Urinary bladder (tissue), 4 donors: ENCODE data around the gene METTL5. TPM values are rescaled to one million over a fixed set of nuclear protein-coding genes. Genes with fewer than 3 reads are reported as not detected.
"Not testable (repeated sequence)": the region's sequence is repeated elsewhere in the genome, so short reads cannot be mapped to it uniquely, and the experiment has no call there.

ENCODE experiments used
- DNase-seq: peaks from one replicate; pipeline ENCODE4 v3.0.0-alpha.2; 2015; ENCODE audit errors: extremely low spot score
- H3K27ac ChIP-seq: one replicate; pipeline ENCODE4 v1.5.1; 2013; ENCODE audit warnings: low read depth, mild to moderate bottlenecking, moderate library complexity
- H3K36me3 ChIP-seq: one replicate; pipeline ENCODE4 v1.6.1; 2013; ENCODE audit warnings: mild to moderate bottlenecking, moderate library complexity; ENCODE audit not compliant: insufficient read depth
- H3K4me1 ChIP-seq: one replicate; pipeline ENCODE4 v1.6.1; 2013; ENCODE audit warnings: mild to moderate bottlenecking, moderate library complexity; ENCODE audit not compliant: insufficient read depth
- H3K4me3 ChIP-seq: one replicate; pipeline ENCODE4 v1.5.1; 2013; ENCODE audit warnings: low read depth, low read length
- WGBS: extraction: QIAGEN DNeasy Blood & Tissue Kit; methylation state at CpG from one replicate; pipeline ENCODE4 v1.1.7; 2013; 5-methylcytosine and 5-hydroxymethylcytosine counted together
- polyA plus RNA-seq: library from polyadenylated mRNA; stranded (reverse); fragments of 200-250 nt; gene quantifications from one replicate; pipeline ENCODE4 v1.2.3, GENCODE V29; 2013
- total RNA-seq: library from RNA; depleted of rRNA; stranded (reverse); fragments of >200 nt; gene quantifications from one replicate; pipeline ENCODE4 v1.2.3, GENCODE V29; 2014
- donor health status: healthy with polysubstance abuse.
- donor health status: healthy.

Gene METTL5
- total and polyA plus RNA-seq, 2 donors, result 47.6 to 61.1 TPM

DNA sequence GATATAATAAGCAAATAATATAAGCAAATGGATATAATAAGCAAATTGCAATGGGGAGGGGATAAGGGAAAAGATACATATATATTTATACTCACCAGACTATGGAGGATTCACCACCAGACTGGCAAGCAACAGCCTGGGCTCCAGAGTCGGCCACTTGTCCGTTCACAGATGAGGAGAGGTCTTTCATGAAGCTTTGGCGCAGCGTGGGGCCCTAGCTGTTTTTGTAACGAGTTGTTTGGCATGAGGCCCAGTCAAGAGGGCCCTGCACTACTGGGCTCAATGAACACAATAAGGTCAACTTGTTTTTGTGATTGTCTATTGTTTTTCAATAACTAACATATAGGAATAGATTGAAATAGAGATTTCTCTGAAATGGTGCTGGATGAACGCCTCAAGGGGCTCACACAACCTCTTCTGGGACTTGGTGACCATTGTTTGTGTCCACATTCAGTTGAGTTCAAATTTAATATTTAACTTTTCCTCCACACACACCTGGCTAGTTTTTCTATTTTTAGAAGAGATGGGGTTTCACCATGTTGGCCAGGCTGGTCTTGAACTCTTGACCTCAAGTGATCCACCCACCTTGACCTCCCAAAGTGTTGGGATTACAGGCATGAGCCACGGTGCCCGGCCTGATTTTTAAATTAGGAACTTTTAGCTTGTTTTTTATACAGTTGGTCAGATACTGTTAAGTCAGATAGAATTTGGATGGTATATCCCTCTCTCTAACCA lies 24.4 kb upstream of the METTL5 start:
- H3K4me3 ChIP-seq, H3K4me1 ChIP-seq, H3K27ac ChIP-seq, H3K36me3 ChIP-seq, DNase-seq: not testable (repeated sequence)
- WGBS, result 73% methylated on average over 8 of the region's 8 CpGs

DNA sequence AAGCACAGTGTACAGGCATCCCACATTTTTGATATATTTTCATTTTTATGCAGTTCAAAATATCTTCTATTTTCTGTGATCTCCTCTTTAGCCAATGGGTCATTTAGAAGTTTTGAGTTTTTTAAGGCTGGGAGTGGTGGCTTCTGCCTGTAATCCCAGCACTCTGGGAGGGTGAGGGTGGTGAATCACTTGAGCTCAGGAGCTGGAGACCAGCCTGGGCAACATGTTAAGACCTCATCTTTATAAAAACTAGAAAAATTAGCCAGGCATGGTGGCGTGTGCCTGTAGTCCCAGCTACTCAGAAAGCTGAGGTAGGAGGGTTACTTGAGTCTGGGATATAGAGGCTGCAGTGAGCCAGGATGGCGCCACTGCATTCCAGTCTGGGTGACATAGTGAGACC lies 20.3 kb upstream of the METTL5 start:
- Histone ChIP-seq H3K27ac (no peak overlapping the region), H3K36me3 (no peaks in the 10 kb centered on the region), H3K4me1 (no peaks in the 10 kb centered on the region), H3K4me3 (no peak overlapping the region)
- 97% methylated on average over 2 of the region's 2 CpGs for WGBS
- DNase-seq, result no peak

GRCh38 chr2:169841625-169842024 lies 16.9 kb upstream of the METTL5 start:
- not testable (repeated sequence) for DNase-seq, H3K4me3 ChIP-seq, H3K36me3 ChIP-seq, H3K27ac ChIP-seq, H3K4me1 ChIP-seq
- WGBS, result 95% methylated on average over 20 of the region's 24 CpGs

DNA sequence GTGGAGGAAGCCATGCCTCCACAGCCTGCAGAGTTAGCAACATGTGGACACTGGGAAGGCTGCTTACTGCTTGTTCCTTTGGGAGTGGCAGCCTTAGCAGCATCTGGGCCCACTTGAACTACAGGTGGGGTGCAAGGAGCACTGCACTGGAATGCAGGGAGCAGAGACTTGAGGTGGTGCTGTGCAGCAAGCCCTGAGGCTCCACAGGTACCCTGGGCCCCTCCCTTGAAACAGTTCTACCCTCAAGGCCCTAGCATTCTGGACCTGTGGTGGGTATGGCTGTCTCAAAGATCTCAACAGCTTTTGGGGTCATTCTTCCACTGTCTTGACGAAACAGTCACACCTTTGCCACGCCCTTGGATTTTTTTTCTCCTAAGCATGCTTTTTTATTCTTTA lies 16.0 kb upstream of the METTL5 start:
- 93% methylated on average over 2 of the region's 2 CpGs for WGBS
- Histone ChIP-seq H3K27ac (no peak overlapping the region), H3K36me3 (no peaks in the 10 kb centered on the region), H3K4me3 (no peak overlapping the region), H3K4me1 (no peaks in the 10 kb centered on the region)
- DNase-seq, result no peak

GRCh38 chr2:169839954-169840746 lies 15.4 kb upstream of the METTL5 start:
- peak; percentile 26 for DNase-seq
- Histone ChIP-seq H3K36me3 (no peaks in the 10 kb centered on the region), H3K27ac (no peak overlapping the region), H3K4me1 (no peaks in the 10 kb centered on the region), H3K4me3 (no peak overlapping the region)
- WGBS, result 43% methylated on average over 10 of the region's 10 CpGs

GRCh38 chr2:169838743-169839489 lies 14.2 kb upstream of the METTL5 start:
- no peaks in the 10 kb centered on the region for H3K4me1 ChIP-seq

DNA sequence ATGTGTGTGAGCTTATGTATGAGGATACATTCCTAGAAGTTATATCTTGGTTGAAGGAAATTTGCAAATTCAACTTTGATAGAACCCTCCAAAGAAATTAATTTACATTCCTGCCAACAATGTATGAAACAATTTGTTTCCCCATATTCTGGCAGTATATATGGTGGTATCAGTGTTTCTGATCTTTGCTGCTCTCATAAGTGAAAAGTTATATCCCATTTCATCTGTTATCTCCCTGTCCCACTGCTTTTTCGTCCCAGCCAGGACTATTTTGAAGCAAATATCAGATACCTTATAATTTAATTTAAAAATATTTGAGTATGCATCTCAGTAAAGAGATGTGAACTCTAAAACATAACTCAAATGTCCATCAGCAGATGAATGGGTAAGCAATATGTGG lies 9.7 kb upstream of the METTL5 start:
- no peaks in the 10 kb centered on the region for H3K36me3 ChIP-seq
- H3K4me3 ChIP-seq, result no peak overlapping the region
- DNase-seq, result no peak
- WGBS, result 66% methylated on average over 1 of the region's 1 CpG
- no peak overlapping the region for H3K27ac ChIP-seq
- H3K4me1 ChIP-seq, result peaks cover 1% of the 10 kb centered on the region

More at GRCh38 chr2:169838743-169839489, 14.2 kb upstream of the METTL5 start:
- H3K36me3 ChIP-seq, result no peaks in the 10 kb centered on the region
- H3K4me3 ChIP-seq, result no peak overlapping the region
- WGBS, result 95% methylated on average over 2 of the region's 2 CpGs
- no peak overlapping the region for H3K27ac ChIP-seq
- no peak for DNase-seq

DNA sequence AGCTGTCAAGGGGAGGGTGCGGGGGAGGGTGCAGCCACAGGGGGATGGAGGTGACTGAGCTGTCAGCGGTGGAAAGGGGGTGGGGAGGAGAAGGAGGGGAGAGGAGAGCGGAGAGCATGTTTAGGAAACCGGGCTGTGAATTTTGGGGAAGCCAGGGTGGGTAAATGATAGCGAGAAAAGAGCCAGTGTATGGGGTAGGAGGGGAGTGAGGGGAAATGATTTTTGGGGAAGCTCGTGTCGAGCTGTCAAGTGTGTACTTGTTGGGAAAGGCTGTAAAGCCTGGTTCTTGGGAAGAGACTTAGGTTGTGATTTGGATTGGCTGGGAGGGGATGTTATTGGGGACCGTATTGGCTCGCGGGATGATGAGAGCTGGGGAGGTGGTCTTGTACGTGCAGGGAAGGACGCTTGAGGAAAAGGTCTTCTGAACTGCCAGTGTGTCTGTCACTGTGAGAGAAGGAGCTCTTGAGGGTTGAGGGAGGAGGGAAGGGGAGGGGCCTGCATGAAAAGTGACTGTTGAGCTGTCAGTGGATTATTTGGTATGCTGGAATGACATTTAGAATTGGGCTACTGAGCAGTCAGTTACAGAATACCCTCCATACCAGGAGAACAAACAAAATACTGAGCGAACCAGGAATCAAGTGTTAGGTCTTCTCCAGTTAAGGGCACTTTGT lies 3.6 kb upstream of the METTL5 start:
- no peak for DNase-seq
- Histone ChIP-seq H3K4me3 (peak overlapping the region; percentile 89), H3K27ac (peak overlapping the region; percentile 87), H3K4me1 (peaks cover 1% of the 10 kb centered on the region), H3K36me3 (no peaks in the 10 kb centered on the region)
- WGBS, result 1% methylated on average over 13 of the region's 13 CpGs

- under 1% methylated on average over 104 of the region's 104 CpGs for WGBS
- Histone ChIP-seq H3K4me1 (peaks cover 1% of the 10 kb centered on the region), H3K27ac (peak within 1 kb of the TSS; percentile 87), H3K36me3 (no peaks in the 10 kb centered on the region), H3K4me3 (peak within 1 kb of the TSS; percentile 89)
- DNase-seq, result peak; percentile 84
Observed at GRCh38 chr2:169827272-169828140, 2.8 kb upstream of the METTL5 start, which contains the start of gene UBR3. UBR3 (plus strand) TSS chr2:169827454; CDS start chr2:169827508, 54 bp downstream.

DNA sequence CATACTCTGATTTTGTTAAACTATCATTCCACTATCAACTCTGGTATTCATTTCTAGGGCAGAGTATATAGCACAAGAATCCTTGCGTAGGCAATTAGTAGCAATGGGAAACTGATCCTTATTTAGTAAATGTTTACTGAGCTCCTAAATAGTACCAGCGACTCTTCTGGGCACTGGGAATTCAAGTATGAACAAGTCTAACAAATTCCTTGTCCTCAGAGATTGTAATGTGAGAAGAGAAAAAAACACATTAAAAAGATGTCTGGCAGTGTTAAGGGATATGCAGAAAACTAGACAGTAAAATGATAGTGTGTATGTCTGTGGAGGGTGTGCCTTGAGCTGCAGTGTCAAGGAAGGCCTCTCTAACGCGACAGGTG lies 721 bp downstream of the METTL5 start:
- H3K4me3 ChIP-seq, result peak overlapping the region; percentile 81
- H3K4me1 ChIP-seq, result no peaks in the 10 kb centered on the region
- H3K36me3 ChIP-seq, result no peaks in the 10 kb centered on the region
- WGBS, result 16% methylated on average over 4 of the region's 4 CpGs
- DNase-seq, result peak; percentile 29
- no peak overlapping the region for H3K27ac ChIP-seq

GRCh38 chr2:169822785-169823392 lies 1.8 kb downstream of the METTL5 start:
- no peaks in the 10 kb centered on the region for H3K36me3 ChIP-seq
- H3K27ac ChIP-seq, result no peak overlapping the region
- H3K4me1 ChIP-seq, result no peaks in the 10 kb centered on the region
- no peak for DNase-seq
- WGBS, result 92% methylated on average over 4 of the region's 4 CpGs
- no peak overlapping the region for H3K4me3 ChIP-seq

GRCh38 chr2:169822036-169822435 lies 2.7 kb downstream of the METTL5 start:
- DNase-seq, result no peak
- 63% methylated on average over 3 of the region's 3 CpGs for WGBS
- no peaks in the 10 kb centered on the region for H3K36me3 ChIP-seq
- no peak overlapping the region for H3K4me3 ChIP-seq
- H3K27ac ChIP-seq, result no peak overlapping the region
- no peaks in the 10 kb centered on the region for H3K4me1 ChIP-seq
